Kidney epithelial cell (primary cell): Measurements from ENCODE around the gene OMD. TPM values are rescaled to one million over a fixed set of nuclear protein-coding genes. Genes with fewer than 3 reads are reported as not detected.

Experiments used
- DNase-seq: peaks from one replicate; pipeline ENCODE4 v3.0.0-alpha.2; 2010; ENCODE audit warnings: low read depth
- H3K27me3 ChIP-seq: 2 replicates; pipeline ENCODE4 v1.6.0; 2011; ENCODE audit warnings: low read length; ENCODE audit not compliant: control insufficient read depth, insufficient read depth
- H3K36me3 ChIP-seq: 2 replicates; pipeline ENCODE4 v1.5.1; 2011; ENCODE audit warnings: low read length; ENCODE audit not compliant: control insufficient read depth, insufficient read depth
- H3K4me3 ChIP-seq: 2 replicates; pipeline ENCODE4 v1.5.1; 2011; ENCODE audit warnings: low read depth, mild to moderate bottlenecking, control low read depth, low read length
- total RNA-seq: library from RNA; depleted of rRNA; stranded (reverse); fragments of >200 nt; gene quantifications from 2 replicates; pipeline ENCODE4 v1.2.3, GENCODE V29; 2015
- TF ChIP-seq, protein P1 (sequence below): IDR thresholded peaks from 2 replicates; pipeline ENCODE4 v1.5.1; 2011; ENCODE audit warnings: mild to moderate bottlenecking, moderate library complexity, low read length, control low read depth, inconsistent platforms; ENCODE audit not compliant: insufficient read depth, poor library complexity, severe bottlenecking

The OMD gene, protein sequence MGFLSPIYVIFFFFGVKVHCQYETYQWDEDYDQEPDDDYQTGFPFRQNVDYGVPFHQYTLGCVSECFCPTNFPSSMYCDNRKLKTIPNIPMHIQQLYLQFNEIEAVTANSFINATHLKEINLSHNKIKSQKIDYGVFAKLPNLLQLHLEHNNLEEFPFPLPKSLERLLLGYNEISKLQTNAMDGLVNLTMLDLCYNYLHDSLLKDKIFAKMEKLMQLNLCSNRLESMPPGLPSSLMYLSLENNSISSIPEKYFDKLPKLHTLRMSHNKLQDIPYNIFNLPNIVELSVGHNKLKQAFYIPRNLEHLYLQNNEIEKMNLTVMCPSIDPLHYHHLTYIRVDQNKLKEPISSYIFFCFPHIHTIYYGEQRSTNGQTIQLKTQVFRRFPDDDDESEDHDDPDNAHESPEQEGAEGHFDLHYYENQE
- total RNA-seq = not detected in 2 replicates

DNA sequence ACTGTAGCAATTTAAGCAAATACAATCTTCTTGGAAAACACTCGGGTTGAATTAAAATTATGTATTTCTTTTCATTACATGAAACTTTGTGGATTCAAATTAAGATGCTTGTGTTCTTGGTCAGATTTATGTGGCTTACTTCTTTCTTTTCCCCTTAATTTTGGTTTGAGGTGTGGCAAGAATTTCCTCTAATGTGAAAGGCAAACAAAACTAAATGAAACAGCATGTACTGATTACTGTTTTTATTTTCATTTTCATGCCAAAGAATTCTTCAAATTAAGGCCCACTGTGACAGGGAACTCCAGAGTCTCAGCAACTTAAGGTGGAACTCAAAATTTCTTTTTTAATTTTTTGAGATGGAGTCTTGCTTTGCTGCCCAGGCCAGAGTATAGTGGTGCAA, at the start of gene OMD:
OMD (minus strand) TSS at position 132 of the 400 bp plus-strand sequence. CDS start 6,913 bp downstream, outside the sequence.
- no peak within 1 kb of the TSS for H3K4me3 ChIP-seq
- TF ChIP-seq, protein P1, sequence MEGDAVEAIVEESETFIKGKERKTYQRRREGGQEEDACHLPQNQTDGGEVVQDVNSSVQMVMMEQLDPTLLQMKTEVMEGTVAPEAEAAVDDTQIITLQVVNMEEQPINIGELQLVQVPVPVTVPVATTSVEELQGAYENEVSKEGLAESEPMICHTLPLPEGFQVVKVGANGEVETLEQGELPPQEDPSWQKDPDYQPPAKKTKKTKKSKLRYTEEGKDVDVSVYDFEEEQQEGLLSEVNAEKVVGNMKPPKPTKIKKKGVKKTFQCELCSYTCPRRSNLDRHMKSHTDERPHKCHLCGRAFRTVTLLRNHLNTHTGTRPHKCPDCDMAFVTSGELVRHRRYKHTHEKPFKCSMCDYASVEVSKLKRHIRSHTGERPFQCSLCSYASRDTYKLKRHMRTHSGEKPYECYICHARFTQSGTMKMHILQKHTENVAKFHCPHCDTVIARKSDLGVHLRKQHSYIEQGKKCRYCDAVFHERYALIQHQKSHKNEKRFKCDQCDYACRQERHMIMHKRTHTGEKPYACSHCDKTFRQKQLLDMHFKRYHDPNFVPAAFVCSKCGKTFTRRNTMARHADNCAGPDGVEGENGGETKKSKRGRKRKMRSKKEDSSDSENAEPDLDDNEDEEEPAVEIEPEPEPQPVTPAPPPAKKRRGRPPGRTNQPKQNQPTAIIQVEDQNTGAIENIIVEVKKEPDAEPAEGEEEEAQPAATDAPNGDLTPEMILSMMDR = no peak
- H3K27me3 ChIP-seq = no peaks in the 10 kb centered on the region
- no peaks in the 10 kb centered on the region for H3K36me3 ChIP-seq
- no peak for DNase-seq

DNA sequence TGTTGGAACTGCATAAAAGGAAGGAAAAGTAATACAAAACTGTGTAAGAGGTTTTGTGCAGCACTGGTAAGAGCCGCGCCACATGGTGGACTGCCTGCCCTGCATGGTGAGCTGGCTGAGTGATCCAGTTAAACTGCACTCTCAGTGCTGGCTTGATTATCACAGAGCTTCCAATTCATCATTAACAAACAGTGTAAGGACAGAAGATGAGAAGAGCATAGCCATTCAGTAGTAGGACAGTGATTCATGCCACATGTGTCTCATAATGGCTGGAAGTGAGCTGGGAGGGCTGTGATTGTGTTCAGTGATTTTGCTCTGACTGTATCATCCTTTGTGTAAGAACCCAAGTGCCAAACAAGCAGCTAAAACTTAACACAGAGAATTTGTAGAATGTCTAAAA, 43.9 kb upstream of the OMD start:
- H3K36me3 ChIP-seq = no peaks in the 10 kb centered on the region
- H3K4me3 ChIP-seq = no peak overlapping the region
- no peak for DNase-seq
- no peaks in the 10 kb centered on the region for H3K27me3 ChIP-seq
- TF ChIP-seq, protein P1 = no peak

DNA sequence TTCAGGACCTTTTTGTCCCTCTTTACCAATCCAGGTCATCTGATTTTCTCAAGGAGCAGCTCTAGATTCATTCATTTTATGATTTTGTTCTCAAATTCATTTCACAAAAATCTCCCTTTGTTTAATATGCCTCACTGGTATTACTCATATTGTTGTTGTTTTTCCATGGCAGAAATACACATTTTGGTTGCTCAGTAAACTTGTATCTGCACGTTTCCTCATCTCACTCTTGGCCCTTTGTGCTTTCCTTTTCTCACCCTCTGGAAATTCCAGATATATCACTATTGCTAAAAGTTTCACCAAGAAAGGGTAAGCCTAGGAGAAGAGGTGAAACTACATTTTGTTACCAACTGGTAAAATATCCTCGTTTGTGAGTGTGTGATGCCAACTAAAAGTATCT, 43.2 kb upstream of the OMD start:
- Histone ChIP-seq H3K27me3 (no peaks in the 10 kb centered on the region), H3K4me3 (no peak overlapping the region), H3K36me3 (no peaks in the 10 kb centered on the region)
- TF ChIP-seq, protein P1 = no peak
- no peak for DNase-seq

DNA sequence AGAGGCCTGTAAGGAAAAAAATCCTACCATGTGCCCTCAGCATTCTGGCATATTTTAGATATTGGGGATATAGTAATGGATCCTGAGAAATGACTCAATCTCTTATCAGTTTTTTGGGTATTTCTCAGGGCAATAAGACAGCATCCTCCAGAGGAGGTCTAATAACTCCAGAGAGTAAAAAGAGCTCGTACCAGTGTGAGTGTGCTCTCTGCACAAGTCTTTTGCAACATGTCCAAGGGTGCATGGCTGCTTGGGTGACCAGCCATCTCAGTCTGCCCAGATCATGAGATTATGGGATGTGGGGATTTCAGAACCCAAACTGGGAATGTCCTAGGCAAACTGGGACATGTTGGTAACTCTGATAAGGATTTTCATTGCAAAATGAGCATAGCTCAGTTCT, 42.8 kb upstream of the OMD start:
- DNase-seq = no peak
- H3K4me3 ChIP-seq = no peak overlapping the region
- H3K27me3 ChIP-seq = no peaks in the 10 kb centered on the region
- TF ChIP-seq, protein P1 = no peak
- no peaks in the 10 kb centered on the region for H3K36me3 ChIP-seq

DNA sequence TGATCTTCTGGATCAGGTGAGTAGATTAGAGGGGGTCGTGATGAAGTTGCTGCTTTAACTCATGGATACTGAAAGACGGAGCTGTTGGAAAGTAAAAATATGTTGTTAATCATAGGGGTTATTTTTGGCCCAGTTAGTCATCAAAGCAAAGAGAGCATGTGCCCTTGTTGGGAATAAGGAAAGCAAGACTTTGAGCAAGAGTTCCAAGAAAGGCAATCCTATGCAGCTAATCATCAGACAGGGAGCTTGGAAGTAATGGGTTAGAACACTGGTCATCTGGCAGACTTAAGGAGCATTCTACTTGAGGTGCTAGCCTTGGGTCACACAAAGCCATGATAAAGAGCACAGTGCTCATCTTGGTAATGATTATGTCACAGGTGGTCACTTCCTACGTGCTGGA, 39.7 kb upstream of the OMD start:
- TF ChIP-seq, protein P1 = no peak
- Histone ChIP-seq H3K4me3 (no peak overlapping the region), H3K27me3 (no peaks in the 10 kb centered on the region), H3K36me3 (no peaks in the 10 kb centered on the region)
- DNase-seq = peak; percentile 47

DNA sequence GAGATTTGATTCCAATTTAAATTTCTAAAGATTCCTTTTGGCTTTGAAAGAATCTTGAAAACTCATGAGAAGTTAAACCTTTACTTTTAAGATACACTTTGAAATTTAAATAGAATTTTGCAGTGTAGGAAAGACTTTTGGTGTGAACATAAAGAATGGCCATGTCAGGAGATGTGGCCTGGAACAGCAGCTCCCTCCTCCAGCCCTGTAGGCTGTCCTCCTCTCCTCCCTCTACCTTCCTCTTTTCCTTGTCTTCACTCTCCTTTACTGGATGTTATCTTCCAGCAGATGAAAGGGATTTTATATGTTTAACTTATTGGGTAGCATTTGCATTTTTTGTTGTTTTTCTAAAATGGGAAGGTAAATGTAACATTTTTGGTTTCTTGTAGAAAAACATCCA, 39.1 kb upstream of the OMD start:
- H3K27me3 ChIP-seq = no peaks in the 10 kb centered on the region
- no peak overlapping the region for H3K4me3 ChIP-seq
- DNase-seq = no peak
- TF ChIP-seq, protein P1 = no peak
- H3K36me3 ChIP-seq = no peaks in the 10 kb centered on the region
